HEK293 (cell line): ENCODE measurements around the gene TUBA8.
A peak's percentile ranks its signal among the peaks of the same experiment; 100 is the strongest.

Source experiments
- BCL11A ChIP-seq: fragments of 450-650 bp; formaldehyde crosslinking; IDR thresholded peaks from 2 replicates; pipeline ENCODE4 v1.5.1; 2016; ENCODE audit warnings: low read depth, missing biosample characterization, missing genetic modification characterization
- IKZF3 ChIP-seq: fragments of 450-650 bp; IDR thresholded peaks from 2 replicates; pipeline ENCODE4 v1.5.0; 2018; ENCODE audit warnings: missing biosample characterization, mild to moderate bottlenecking, missing genetic modification characterization, moderate library complexity
- KLF10 ChIP-seq: fragments of 450-650 bp; IDR thresholded peaks from 2 replicates; pipeline ENCODE4 v1.5.1; 2018; ENCODE audit warnings: missing biosample characterization, mild to moderate bottlenecking, missing genetic modification characterization
- MZF1 ChIP-seq: fragments of 450-650 bp; formaldehyde crosslinking; IDR thresholded peaks from 2 replicates; pipeline ENCODE4 v1.5.1; 2017; ENCODE audit warnings: missing biosample characterization, missing genetic modification characterization, borderline replicate concordance
- SALL2 ChIP-seq: fragments of 450-650 bp; formaldehyde crosslinking; IDR thresholded peaks from 2 replicates; pipeline ENCODE4 v1.5.0; 2017; ENCODE audit warnings: missing biosample characterization, mild to moderate bottlenecking, missing genetic modification characterization, borderline replicate concordance
- SCRT1 ChIP-seq: fragments of 450-650 bp; formaldehyde crosslinking; IDR thresholded peaks from 2 replicates; pipeline ENCODE4 v1.5.1; 2016; ENCODE audit warnings: missing biosample characterization, missing genetic modification characterization, borderline replicate concordance
- SCRT2 ChIP-seq: fragments of 450-650 bp; formaldehyde crosslinking; IDR thresholded peaks from 2 replicates; pipeline ENCODE4 v1.5.1; 2016; ENCODE audit warnings: missing biosample characterization, missing genetic modification characterization
- SP2 ChIP-seq: fragments of 450-650 bp; formaldehyde crosslinking; IDR thresholded peaks from 2 replicates; pipeline ENCODE4 v1.5.1; 2016; ENCODE audit warnings: missing biosample characterization, missing genetic modification characterization
- SP7 ChIP-seq: fragments of 450-650 bp; formaldehyde crosslinking; IDR thresholded peaks from 2 replicates; pipeline ENCODE4 v1.5.1; 2016; ENCODE audit warnings: missing biosample characterization, missing genetic modification characterization
- TCF7L2 ChIP-seq: IDR thresholded peaks from 2 replicates; pipeline ENCODE4 v1.6.1; 2011; ENCODE audit warnings: low read depth, mild to moderate bottlenecking, inconsistent platforms, low read length, moderate library complexity, borderline replicate concordance
- ZBTB17 ChIP-seq: fragments of 450-650 bp; formaldehyde crosslinking; IDR thresholded peaks from 2 replicates; pipeline ENCODE4 v1.5.1; 2016; ENCODE audit warnings: missing biosample characterization, missing genetic modification characterization
- ZBTB20 ChIP-seq: fragments of 450-650 bp; formaldehyde crosslinking; IDR thresholded peaks from 2 replicates; pipeline ENCODE4 v1.5.1; 2016; ENCODE audit warnings: missing biosample characterization, missing genetic modification characterization
- ZFP69B ChIP-seq: fragments of 450-650 bp; formaldehyde crosslinking; IDR thresholded peaks from 2 replicates; pipeline ENCODE4 v1.5.1; 2016; ENCODE audit warnings: missing biosample characterization, missing genetic modification characterization
- ZNF112 ChIP-seq: fragments of 450-650 bp; formaldehyde crosslinking; IDR thresholded peaks from 2 replicates; pipeline ENCODE4 v1.5.0; 2017; ENCODE audit warnings: missing biosample characterization, missing genetic modification characterization
- ZNF114 ChIP-seq: fragments of 450-650 bp; formaldehyde crosslinking; IDR thresholded peaks from 2 replicates; pipeline ENCODE4 v1.5.0; 2017; ENCODE audit warnings: missing biosample characterization, missing genetic modification characterization
- ZNF211 ChIP-seq: fragments of 450-650 bp; formaldehyde crosslinking; IDR thresholded peaks from 2 replicates; pipeline ENCODE4 v1.5.1; 2016; ENCODE audit warnings: low read depth, missing biosample characterization, missing genetic modification characterization
- ZNF214 ChIP-seq: fragments of 450-650 bp; formaldehyde crosslinking; IDR thresholded peaks from 2 replicates; pipeline ENCODE4 v1.5.1; 2017; ENCODE audit warnings: missing biosample characterization, mild to moderate bottlenecking, missing genetic modification characterization, borderline replicate concordance
- ZNF404 ChIP-seq: fragments of 450-650 bp; formaldehyde crosslinking; IDR thresholded peaks from 2 replicates; pipeline ENCODE4 v1.5.1; 2017; ENCODE audit warnings: missing biosample characterization, missing genetic modification characterization
- ZNF510 ChIP-seq: fragments of 450-650 bp; formaldehyde crosslinking; IDR thresholded peaks from 2 replicates; pipeline ENCODE4 v1.5.1; 2018; ENCODE audit warnings: mild to moderate bottlenecking, missing genetic modification characterization, missing biosample characterization; ENCODE audit not compliant: insufficient replicate concordance
- ZNF600 ChIP-seq: fragments of 450-650 bp; formaldehyde crosslinking; IDR thresholded peaks from 2 replicates; pipeline ENCODE4 v1.5.1; 2016; ENCODE audit warnings: missing biosample characterization, missing genetic modification characterization
- ZNF624 ChIP-seq: fragments of 450-650 bp; formaldehyde crosslinking; IDR thresholded peaks from 2 replicates; pipeline ENCODE4 v1.5.1; 2017; ENCODE audit warnings: missing biosample characterization, missing genetic modification characterization
- ZNF654 ChIP-seq: fragments of 450-650 bp; formaldehyde crosslinking; IDR thresholded peaks from 2 replicates; pipeline ENCODE4 v1.5.1; 2016; ENCODE audit warnings: low read depth, missing biosample characterization, missing genetic modification characterization
- ZNF837 ChIP-seq: fragments of 450-650 bp; formaldehyde crosslinking; IDR thresholded peaks from 2 replicates; pipeline ENCODE4 v1.5.1; 2016; ENCODE audit warnings: missing biosample characterization, missing genetic modification characterization
- ZNF843 ChIP-seq: fragments of 450-650 bp; formaldehyde crosslinking; IDR thresholded peaks from 2 replicates; pipeline ENCODE4 v1.5.1; 2016; ENCODE audit warnings: missing biosample characterization, missing genetic modification characterization
- ZSCAN30 ChIP-seq: fragments of 450-650 bp; IDR thresholded peaks from 2 replicates; pipeline ENCODE4 v1.5.1; 2018; ENCODE audit warnings: missing biosample characterization, mild to moderate bottlenecking, missing genetic modification characterization, moderate library complexity
- TF ChIP-seq, protein P1 (sequence below): fragments of 450-650 bp; formaldehyde crosslinking; IDR thresholded peaks from 2 replicates; pipeline ENCODE4 v1.5.1; 2016; ENCODE audit warnings: missing biosample characterization, missing genetic modification characterization
- TF ChIP-seq, protein P2 (sequence below): fragments of 450-650 bp; formaldehyde crosslinking; IDR thresholded peaks from 2 replicates; pipeline ENCODE4 v1.5.1; 2016; ENCODE audit warnings: missing biosample characterization, missing genetic modification characterization
- TF ChIP-seq, protein P3 (sequence below): fragments of 450-650 bp; formaldehyde crosslinking; IDR thresholded peaks from 2 replicates; pipeline ENCODE4 v1.5.1; 2016; ENCODE audit warnings: missing biosample characterization, missing genetic modification characterization
- TF ChIP-seq, protein P4 (sequence below): fragments of 450-650 bp; formaldehyde crosslinking; IDR thresholded peaks from 2 replicates; pipeline ENCODE4 v1.5.1; 2016; ENCODE audit warnings: missing biosample characterization, missing genetic modification characterization
- TF ChIP-seq, protein P5 (sequence below): fragments of 450-650 bp; formaldehyde crosslinking; IDR thresholded peaks from 2 replicates; pipeline ENCODE4 v1.5.1; 2016; ENCODE audit warnings: missing biosample characterization, missing genetic modification characterization

TUBA8 gene

DNA sequence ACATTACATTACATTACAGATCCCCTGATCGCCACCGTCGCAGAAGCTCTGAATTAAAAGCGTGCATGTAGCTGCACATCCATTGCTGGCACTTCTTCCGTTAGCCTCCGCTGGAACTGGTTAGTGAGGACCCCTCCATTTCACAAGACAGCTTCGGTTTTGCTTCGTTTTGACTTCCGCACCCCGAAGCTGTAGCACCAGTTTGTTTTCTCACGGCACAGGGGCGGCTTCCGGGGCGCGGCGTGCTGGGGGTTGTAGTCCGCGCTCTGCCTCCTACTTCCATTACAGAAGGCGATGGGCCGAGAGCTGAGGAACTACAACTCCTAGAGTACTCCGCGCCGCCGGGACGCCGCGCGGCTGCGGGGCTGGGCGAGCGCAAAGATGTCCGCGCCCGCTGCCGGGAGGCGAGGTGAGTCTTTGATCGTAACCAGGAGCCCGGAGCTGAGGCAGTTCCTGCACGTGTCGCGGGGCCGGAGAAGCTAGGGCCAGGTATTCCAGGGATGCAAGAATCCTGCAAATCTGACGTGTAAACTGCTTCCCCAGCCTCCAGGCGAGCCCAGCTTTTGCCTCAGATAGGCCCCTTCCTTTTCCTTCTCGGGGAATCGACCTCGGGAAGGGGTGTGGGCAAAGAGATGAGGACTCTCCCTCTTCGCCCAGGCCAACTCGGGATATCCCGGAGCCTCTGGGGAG lies 32.8 kb upstream of the TUBA8 start, which contains the start of gene PEX26 (continued):
- TF ChIP-seq ZNF624 (tag by site-specific recombination) (no peak), BCL11A (tag by site-specific recombination) (no peak), SCRT1 (no peak), KLF10 (tag by site-specific recombination) (0 out of 2 replicates have a peak, but pooled peaks have one; percentile 29), ZNF600 (tag by site-specific recombination) (no peak), ZNF211 (tag by site-specific recombination) (no peak), SCRT2 (tag by site-specific recombination) (no peak), ZSCAN30 (tag by site-specific recombination) (peak; percentile 52; the same call in 1 of the 2 replicates), SP7 (peak; percentile 44; the same call in 1 of the 2 replicates), TCF7L2 (no peak; the same call in 1 of the 2 replicates), ZNF843 (no peak), MZF1 (no peak), ZNF654 (tag by site-specific recombination) (no peak), ZNF114 (tag by site-specific recombination) (no peak), ZBTB17 (tag by site-specific recombination) (peak; percentile 95), SALL2 (no peak), ZNF404 (tag by site-specific recombination) (no peak), SP2 (tag by site-specific recombination) (peak; percentile 87), ZNF510 (tag by site-specific recombination) (no peak), ZFP69B (tag by site-specific recombination) (no peak), ZNF112 (no peak), IKZF3 (tag by site-specific recombination) (no peak), ZBTB20 (tag by site-specific recombination) (peak; percentile 93), ZNF214 (tag by site-specific recombination) (no peak), ZNF837 (no peak)
- TF ChIP-seq, protein P1, sequence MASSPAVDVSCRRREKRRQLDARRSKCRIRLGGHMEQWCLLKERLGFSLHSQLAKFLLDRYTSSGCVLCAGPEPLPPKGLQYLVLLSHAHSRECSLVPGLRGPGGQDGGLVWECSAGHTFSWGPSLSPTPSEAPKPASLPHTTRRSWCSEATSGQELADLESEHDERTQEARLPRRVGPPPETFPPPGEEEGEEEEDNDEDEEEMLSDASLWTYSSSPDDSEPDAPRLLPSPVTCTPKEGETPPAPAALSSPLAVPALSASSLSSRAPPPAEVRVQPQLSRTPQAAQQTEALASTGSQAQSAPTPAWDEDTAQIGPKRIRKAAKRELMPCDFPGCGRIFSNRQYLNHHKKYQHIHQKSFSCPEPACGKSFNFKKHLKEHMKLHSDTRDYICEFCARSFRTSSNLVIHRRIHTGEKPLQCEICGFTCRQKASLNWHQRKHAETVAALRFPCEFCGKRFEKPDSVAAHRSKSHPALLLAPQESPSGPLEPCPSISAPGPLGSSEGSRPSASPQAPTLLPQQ: no peak; the same call in 1 of the 2 replicates
- TF ChIP-seq, protein P2, sequence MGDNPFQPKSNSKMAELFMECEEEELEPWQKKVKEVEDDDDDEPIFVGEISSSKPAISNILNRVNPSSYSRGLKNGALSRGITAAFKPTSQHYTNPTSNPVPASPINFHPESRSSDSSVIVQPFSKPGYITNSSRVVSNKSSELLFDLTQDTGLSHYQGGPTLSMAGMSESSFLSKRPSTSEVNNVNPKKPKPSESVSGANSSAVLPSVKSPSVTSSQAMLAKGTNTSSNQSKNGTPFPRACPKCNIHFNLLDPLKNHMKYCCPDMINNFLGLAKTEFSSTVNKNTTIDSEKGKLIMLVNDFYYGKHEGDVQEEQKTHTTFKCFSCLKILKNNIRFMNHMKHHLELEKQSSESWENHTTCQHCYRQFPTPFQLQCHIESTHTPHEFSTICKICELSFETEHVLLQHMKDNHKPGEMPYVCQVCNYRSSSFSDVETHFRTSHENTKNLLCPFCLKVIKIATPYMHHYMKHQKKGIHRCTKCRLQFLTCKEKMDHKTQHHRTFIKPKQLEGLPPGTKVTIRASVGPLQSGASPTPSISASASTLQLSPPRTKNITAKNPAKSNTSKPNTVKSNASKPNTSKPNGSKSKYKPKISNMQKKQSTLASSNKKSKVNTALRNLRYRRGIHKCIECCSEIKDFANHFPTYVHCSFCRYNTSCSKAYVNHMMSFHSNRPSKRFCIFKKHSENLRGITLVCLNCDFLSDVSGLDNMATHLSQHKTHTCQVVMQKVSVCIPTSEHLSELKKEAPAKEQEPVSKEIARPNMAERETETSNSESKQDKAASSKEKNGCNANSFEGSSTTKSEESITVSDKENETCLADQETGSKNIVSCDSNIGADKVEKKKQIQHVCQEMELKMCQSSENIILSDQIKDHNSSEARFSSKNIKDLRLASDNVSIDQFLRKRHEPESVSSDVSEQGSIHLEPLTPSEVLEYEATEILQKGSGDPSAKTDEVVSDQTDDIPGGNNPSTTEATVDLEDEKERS (tag by site-specific recombination): no peak
- TF ChIP-seq, protein P3, sequence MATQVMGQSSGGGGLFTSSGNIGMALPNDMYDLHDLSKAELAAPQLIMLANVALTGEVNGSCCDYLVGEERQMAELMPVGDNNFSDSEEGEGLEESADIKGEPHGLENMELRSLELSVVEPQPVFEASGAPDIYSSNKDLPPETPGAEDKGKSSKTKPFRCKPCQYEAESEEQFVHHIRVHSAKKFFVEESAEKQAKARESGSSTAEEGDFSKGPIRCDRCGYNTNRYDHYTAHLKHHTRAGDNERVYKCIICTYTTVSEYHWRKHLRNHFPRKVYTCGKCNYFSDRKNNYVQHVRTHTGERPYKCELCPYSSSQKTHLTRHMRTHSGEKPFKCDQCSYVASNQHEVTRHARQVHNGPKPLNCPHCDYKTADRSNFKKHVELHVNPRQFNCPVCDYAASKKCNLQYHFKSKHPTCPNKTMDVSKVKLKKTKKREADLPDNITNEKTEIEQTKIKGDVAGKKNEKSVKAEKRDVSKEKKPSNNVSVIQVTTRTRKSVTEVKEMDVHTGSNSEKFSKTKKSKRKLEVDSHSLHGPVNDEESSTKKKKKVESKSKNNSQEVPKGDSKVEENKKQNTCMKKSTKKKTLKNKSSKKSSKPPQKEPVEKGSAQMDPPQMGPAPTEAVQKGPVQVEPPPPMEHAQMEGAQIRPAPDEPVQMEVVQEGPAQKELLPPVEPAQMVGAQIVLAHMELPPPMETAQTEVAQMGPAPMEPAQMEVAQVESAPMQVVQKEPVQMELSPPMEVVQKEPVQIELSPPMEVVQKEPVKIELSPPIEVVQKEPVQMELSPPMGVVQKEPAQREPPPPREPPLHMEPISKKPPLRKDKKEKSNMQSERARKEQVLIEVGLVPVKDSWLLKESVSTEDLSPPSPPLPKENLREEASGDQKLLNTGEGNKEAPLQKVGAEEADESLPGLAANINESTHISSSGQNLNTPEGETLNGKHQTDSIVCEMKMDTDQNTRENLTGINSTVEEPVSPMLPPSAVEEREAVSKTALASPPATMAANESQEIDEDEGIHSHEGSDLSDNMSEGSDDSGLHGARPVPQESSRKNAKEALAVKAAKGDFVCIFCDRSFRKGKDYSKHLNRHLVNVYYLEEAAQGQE (tag by site-specific recombination): no peak
- TF ChIP-seq, protein P4, sequence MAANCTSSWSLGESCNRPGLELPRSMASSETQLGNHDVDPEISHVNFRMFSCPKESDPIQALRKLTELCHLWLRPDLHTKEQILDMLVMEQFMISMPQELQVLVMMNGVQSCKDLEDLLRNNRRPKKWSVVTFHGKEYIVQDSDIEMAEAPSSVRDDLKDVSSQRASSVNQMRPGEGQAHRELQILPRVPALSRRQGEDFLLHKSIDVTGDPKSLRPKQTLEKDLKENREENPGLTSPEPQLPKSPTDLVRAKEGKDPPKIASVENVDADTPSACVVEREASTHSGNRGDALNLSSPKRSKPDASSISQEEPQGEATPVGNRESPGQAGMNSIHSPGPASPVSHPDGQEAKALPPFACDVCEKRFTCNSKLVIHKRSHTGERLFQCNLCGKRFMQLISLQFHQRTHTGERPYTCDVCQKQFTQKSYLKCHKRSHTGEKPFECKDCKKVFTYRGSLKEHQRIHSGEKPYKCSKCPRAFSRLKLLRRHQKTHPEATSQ (tag by site-specific recombination): no peak
- TF ChIP-seq, protein P5, sequence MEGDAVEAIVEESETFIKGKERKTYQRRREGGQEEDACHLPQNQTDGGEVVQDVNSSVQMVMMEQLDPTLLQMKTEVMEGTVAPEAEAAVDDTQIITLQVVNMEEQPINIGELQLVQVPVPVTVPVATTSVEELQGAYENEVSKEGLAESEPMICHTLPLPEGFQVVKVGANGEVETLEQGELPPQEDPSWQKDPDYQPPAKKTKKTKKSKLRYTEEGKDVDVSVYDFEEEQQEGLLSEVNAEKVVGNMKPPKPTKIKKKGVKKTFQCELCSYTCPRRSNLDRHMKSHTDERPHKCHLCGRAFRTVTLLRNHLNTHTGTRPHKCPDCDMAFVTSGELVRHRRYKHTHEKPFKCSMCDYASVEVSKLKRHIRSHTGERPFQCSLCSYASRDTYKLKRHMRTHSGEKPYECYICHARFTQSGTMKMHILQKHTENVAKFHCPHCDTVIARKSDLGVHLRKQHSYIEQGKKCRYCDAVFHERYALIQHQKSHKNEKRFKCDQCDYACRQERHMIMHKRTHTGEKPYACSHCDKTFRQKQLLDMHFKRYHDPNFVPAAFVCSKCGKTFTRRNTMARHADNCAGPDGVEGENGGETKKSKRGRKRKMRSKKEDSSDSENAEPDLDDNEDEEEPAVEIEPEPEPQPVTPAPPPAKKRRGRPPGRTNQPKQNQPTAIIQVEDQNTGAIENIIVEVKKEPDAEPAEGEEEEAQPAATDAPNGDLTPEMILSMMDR: no peak
